Keratinocyte (primary cell): Measurements from ENCODE around the gene ZNF805.

Experiments used
- EZH2 ChIP-seq: IDR thresholded peaks from one replicate; pipeline ENCODE4 v1.6.1; 2012; ENCODE audit warnings: inconsistent platforms, mild to moderate bottlenecking, low read length, moderate library complexity
- TF ChIP-seq, protein P1 (sequence below), 3 experiments: IDR thresholded peaks in 1 of 3; conservative IDR thresholded peaks in 1 of 3; optimal IDR thresholded peaks in 1 of 3; 2 replicates in 2 of 3; 3 replicates in 1 of 3; pipeline versions ENCODE3 to v1.5.1; 2011; ENCODE audit warnings: low read length in 3 of 3, mild to moderate bottlenecking in 3 of 3, moderate library complexity in 2 of 3, control low read depth in 1 of 3, inconsistent platforms in 1 of 3; ENCODE audit not compliant: insufficient read depth in 2 of 3; ENCODE audit errors: extremely low read depth in 1 of 3

DNA sequence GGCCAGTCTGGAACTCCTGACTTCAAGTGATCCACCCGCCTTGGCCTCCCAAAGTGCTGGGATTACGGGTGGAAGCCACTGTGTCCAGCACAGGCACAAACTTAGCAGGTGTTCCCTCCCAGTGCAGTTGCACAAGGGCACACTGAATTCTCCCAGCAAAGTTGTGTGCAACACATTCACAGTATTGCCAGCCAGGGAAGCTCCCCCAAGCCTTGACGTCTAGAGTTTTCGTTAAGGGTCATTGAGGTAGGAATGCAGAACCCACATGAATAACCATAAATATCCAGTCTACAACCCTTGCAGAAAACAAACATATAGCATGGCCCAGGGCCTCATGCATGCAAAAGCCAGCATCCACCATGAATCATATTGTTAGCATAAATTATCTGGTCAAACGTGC, 12.9 kb upstream of the ZNF805 start:
- TF ChIP-seq, protein P1, sequence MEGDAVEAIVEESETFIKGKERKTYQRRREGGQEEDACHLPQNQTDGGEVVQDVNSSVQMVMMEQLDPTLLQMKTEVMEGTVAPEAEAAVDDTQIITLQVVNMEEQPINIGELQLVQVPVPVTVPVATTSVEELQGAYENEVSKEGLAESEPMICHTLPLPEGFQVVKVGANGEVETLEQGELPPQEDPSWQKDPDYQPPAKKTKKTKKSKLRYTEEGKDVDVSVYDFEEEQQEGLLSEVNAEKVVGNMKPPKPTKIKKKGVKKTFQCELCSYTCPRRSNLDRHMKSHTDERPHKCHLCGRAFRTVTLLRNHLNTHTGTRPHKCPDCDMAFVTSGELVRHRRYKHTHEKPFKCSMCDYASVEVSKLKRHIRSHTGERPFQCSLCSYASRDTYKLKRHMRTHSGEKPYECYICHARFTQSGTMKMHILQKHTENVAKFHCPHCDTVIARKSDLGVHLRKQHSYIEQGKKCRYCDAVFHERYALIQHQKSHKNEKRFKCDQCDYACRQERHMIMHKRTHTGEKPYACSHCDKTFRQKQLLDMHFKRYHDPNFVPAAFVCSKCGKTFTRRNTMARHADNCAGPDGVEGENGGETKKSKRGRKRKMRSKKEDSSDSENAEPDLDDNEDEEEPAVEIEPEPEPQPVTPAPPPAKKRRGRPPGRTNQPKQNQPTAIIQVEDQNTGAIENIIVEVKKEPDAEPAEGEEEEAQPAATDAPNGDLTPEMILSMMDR (optimal IDR thresholded peaks at IDR 0.05 in 1 of 3, IDR thresholded peaks at IDR 0.05 in 1 of 3, conservative IDR thresholded peaks at IDR 0.05 in 1 of 3; ENCODE audit: extremely low read depth in 1 of 3, insufficient read depth in 2 of 3, low read length in 3 of 3): no peak
- no peak for TF ChIP-seq EZH2
